Testis (tissue), 3 donors: ENCODE measurements around the gene CRK. TPM values are rescaled to one million over a fixed set of nuclear protein-coding genes. Genes with fewer than 3 reads are reported as not detected.
"Not testable (repeated sequence)": the region's sequence is repeated elsewhere in the genome, so short reads cannot be mapped to it uniquely, and the experiment has no call there.

Source experiments
- DNase-seq: peaks from one replicate; pipeline ENCODE4 v3.0.0-alpha.2; 2019
- H3K27ac ChIP-seq, 2 donors: fragments of 200-600 bp; sonication (generic); one replicate each; pipeline ENCODE4 v1.5.1; 2019
- H3K27me3 ChIP-seq: fragments of 200-600 bp; sonication (generic); one replicate; pipeline ENCODE4 v1.5.1; 2019
- H3K36me3 ChIP-seq: fragments of 200-600 bp; sonication (generic); one replicate; pipeline ENCODE4 v1.5.1; 2017; ENCODE audit warnings: low read depth; ENCODE audit errors: missing control alignments
- H3K4me1 ChIP-seq: fragments of 200-600 bp; sonication (generic); one replicate; pipeline ENCODE4 v1.5.1; 2019
- H3K4me3 ChIP-seq, 2 donors: fragments of 200-600 bp; sonication (generic); one replicate each; pipeline ENCODE4 v1.5.1; 2017 to 2019
- H3K9me3 ChIP-seq: fragments of 200-600 bp; sonication (generic); one replicate; pipeline ENCODE4 v1.5.1; 2017
- CTCF ChIP-seq, 3 experiments: fragments of 450-650 bp in 2 of 3; fragments of 200-600 bp in 1 of 3; sonication (generic) in 1 of 3; IDR thresholded peaks; one replicate each; pipeline ENCODE4 v1.5.1; 2016 to 2019; ENCODE audit warnings: antibody characterized with exemption in 3 of 3, mild to moderate bottlenecking in 2 of 3, moderate library complexity in 1 of 3
- POLR2A ChIP-seq: fragments of 450-650 bp; IDR thresholded peaks from one replicate; pipeline ENCODE4 v1.6.1; 2017; ENCODE audit warnings: antibody characterized with exemption, mild to moderate bottlenecking, moderate library complexity
- WGBS, 2 donors: methylation state at CpG; one replicate each; pipeline ENCODE4 v1.1.5; 2018; 5-methylcytosine and 5-hydroxymethylcytosine counted together
- intact Hi-C: fragments of 100-400 bp; cut with DNase I; formaldehyde crosslinking; loops from one replicate; pipeline ENCODE4 v1.15.1; 2023; ENCODE audit warnings: low total_unique reads
- polyA plus RNA-seq: library from polyadenylated mRNA; stranded (reverse); fragments of 350-450 nt; fragmentation: Illumina TruSeq; extraction: RNeasy Lipid Tissue Mini Kit (QIAGEN cat#74804); gene quantifications from one replicate; pipeline ENCODE4 v1.2.3, GENCODE V29; 2014; ENCODE audit warnings: low read depth, low replicate concordance; ENCODE audit not compliant: insufficient read depth
- total RNA-seq, 2 donors: library from RNA; depleted of rRNA; stranded (reverse); fragments of >200 nt; gene quantifications; one replicate each; pipeline ENCODE4 v1.2.3, GENCODE V29; 2016

The CRK gene
- total and polyA plus RNA-seq, 3 donors from 2014 or later: 45.7 to 79.1 (median 68.4) TPM

GRCh38 chr17:1449412-1449967 lies 6.5 kb downstream of the CRK start:
- TF ChIP-seq POLR2A (no peak), CTCF (IDR thresholded peaks at IDR 0.05) (no peak)
- Histone ChIP-seq H3K27me3 (no peaks in the 10 kb centered on the region), H3K27ac (no peak overlapping the region), H3K9me3 (no peaks in the 10 kb centered on the region), H3K4me3 (no peak overlapping the region), H3K36me3 (no peaks in the 10 kb centered on the region), H3K4me1 (peaks cover 25% of the 10 kb centered on the region)
- no peak for DNase-seq
- 91 to 95% methylated on average over 5 of the region's 5 CpGs for WGBS, 2 donors
- intact Hi-C loops: no loop called here

GRCh38 chr17:1447052-1447451 lies 9.0 kb downstream of the CRK start:
- Histone ChIP-seq H3K27me3 (no peaks in the 10 kb centered on the region), H3K9me3 (no peaks in the 10 kb centered on the region), H3K4me1 (peaks cover 5% of the 10 kb centered on the region), H3K27ac (no peak overlapping the region), H3K4me3 (no peak overlapping the region), H3K36me3 (no peaks in the 10 kb centered on the region)
- DNase-seq: no peak
- intact Hi-C loops: no loop called here
- WGBS, 2 donors: 79 to 91% methylated on average over 7 of the region's 7 CpGs
- TF ChIP-seq POLR2A (no peak), CTCF (IDR thresholded peaks at IDR 0.05) (no peak)

GRCh38 chr17:1446201-1446600 lies 9.8 kb downstream of the CRK start:
- WGBS, 2 donors: 90 to 93% methylated on average over 12 of the region's 12 CpGs

GRCh38 chr17:1445695-1446094 lies 10.3 kb downstream of the CRK start:
- H3K36me3 ChIP-seq, H3K27ac ChIP-seq, H3K4me1 ChIP-seq, H3K27me3 ChIP-seq, H3K9me3 ChIP-seq, intact Hi-C loops, H3K4me3 ChIP-seq, DNase-seq: not testable (repeated sequence)
- WGBS, 2 donors: 65 to 91% methylated on average over 4 of the region's 4 CpGs

More at GRCh38 chr17:1446201-1446600, 9.8 kb downstream of the CRK start:
- no peaks in the 10 kb centered on the region for H3K9me3 ChIP-seq
- H3K4me1 ChIP-seq: no peaks in the 10 kb centered on the region
- H3K27ac ChIP-seq: no peak overlapping the region
- H3K27me3 ChIP-seq: no peaks in the 10 kb centered on the region
- no peak for DNase-seq
- H3K36me3 ChIP-seq: no peaks in the 10 kb centered on the region
- TF ChIP-seq CTCF (IDR thresholded peaks at IDR 0.05) (no peak), POLR2A (no peak)
- H3K4me3 ChIP-seq: no peak overlapping the region
- intact Hi-C loops: no loop called here

DNA sequence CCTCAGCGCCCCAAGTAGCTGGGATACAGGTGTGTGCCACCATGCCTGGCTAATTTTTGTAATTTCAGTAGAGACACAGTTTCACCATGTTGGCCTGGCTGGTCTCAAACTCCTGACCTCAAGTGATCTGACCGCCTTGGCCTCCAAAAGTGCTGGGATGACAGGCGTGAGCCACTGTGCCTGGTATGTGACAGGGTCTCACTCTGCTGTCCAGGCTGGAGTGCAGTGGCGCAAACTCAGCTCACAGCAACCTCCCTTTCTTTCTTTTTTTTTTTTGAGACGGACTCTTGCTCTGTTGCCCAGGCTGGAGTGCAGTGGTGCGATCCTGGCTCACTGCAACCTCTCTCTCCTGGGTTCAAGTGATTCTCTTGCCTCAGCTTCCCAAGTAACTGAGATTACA lies 13.3 kb downstream of the CRK start:
- 92 to 96% methylated on average over 6 of the region's 6 CpGs for WGBS, 2 donors
- H3K4me3 ChIP-seq, H3K27me3 ChIP-seq, H3K4me1 ChIP-seq, H3K27ac ChIP-seq, H3K36me3 ChIP-seq, intact Hi-C loops, H3K9me3 ChIP-seq, DNase-seq: not testable (repeated sequence)

DNA sequence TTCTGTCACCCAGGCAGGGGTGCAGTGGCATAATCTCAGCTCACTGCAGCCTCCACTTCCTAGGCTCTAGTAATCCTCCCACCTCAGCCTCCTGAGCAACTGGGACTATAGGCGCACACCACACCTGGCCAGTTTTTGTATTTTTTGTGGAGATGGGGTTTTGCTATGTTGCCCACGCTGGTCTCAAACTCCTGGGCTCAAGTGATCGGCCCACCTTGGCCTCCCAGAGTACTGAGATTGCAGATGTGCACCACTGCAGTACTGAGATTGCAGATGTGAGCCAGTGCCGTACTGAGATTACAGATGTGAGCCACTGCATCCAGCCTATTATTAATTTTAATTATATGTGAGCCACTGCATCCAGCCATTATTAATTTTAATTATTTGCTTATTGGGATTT lies 13.8 kb downstream of the CRK start:
- H3K27ac ChIP-seq: no peak overlapping the region
- no peaks in the 10 kb centered on the region for H3K9me3 ChIP-seq
- intact Hi-C loops: no loop called here
- 90 to 93% methylated on average over 4 of the region's 4 CpGs for WGBS, 2 donors
- H3K4me1 ChIP-seq: peaks cover 7% of the 10 kb centered on the region
- no peak for TF ChIP-seq CTCF (IDR thresholded peaks at IDR 0.05)
- TF ChIP-seq POLR2A: no peak
- H3K4me3 ChIP-seq: no peak overlapping the region
- no peaks in the 10 kb centered on the region for H3K36me3 ChIP-seq
- DNase-seq: no peak
- H3K27me3 ChIP-seq: no peaks in the 10 kb centered on the region
